ENCODE measurements around the gene CD93.

CD93 gene

DNA sequence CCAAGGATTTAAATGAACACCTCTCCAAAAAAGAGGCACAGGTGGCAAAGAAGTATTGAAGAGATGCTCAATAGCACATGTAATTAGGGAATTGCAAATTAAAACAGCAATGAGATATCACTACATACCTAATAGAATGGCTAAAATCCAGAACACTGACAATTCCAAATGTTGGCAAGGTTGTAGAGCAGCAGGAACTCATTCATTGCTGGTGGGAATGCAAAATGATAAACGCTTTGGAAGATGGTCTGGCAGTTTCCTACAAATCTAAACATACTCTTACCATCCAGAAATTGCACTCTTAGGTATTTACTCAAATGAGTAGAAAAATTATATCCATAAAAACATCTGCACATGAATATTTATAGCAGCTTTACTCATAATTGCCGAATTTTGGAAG lies 17.0 kb downstream of the CD93 start:
- no peaks in the 10 kb centered on the region for H3K36me3 ChIP-seq (replicated peaks; ENCODE audit: low read depth, low read length)
- H3K4me3 ChIP-seq (ENCODE audit: low read length): no peak overlapping the region
- H3K4me2 ChIP-seq (ENCODE audit: low read length): no peak overlapping the region
- no peak overlapping the region for H3K9ac ChIP-seq (ENCODE audit: low read length)
- no peak overlapping the region for H3K27ac ChIP-seq (ENCODE audit: low read length)
- H3K9me3 ChIP-seq (ENCODE audit: insufficient read depth, low read length): no peaks in the 10 kb centered on the region
- H3K79me2 ChIP-seq (ENCODE audit: low read length): no peaks in the 10 kb centered on the region
- H4K20me1 ChIP-seq (ENCODE audit: insufficient read depth, low read length): no peaks in the 10 kb centered on the region
- peaks cover 20% of the 10 kb centered on the region for H3K4me1 ChIP-seq (ENCODE audit: low read length)
- H2AFZ ChIP-seq (ENCODE audit: low read depth, low read length): no peak overlapping the region
- no peaks in the 10 kb centered on the region for H3K27me3 ChIP-seq (ENCODE audit: low read depth, low read length)
- TF ChIP-seq EZH2phosphoT487 (IDR thresholded peaks at IDR 0.05; ENCODE audit: low read depth): no peak
- TF ChIP-seq, protein P1, sequence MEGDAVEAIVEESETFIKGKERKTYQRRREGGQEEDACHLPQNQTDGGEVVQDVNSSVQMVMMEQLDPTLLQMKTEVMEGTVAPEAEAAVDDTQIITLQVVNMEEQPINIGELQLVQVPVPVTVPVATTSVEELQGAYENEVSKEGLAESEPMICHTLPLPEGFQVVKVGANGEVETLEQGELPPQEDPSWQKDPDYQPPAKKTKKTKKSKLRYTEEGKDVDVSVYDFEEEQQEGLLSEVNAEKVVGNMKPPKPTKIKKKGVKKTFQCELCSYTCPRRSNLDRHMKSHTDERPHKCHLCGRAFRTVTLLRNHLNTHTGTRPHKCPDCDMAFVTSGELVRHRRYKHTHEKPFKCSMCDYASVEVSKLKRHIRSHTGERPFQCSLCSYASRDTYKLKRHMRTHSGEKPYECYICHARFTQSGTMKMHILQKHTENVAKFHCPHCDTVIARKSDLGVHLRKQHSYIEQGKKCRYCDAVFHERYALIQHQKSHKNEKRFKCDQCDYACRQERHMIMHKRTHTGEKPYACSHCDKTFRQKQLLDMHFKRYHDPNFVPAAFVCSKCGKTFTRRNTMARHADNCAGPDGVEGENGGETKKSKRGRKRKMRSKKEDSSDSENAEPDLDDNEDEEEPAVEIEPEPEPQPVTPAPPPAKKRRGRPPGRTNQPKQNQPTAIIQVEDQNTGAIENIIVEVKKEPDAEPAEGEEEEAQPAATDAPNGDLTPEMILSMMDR (IDR thresholded peaks at IDR 0.05; ENCODE audit: low read depth, low read length): no peak

GRCh38 chr20:23068283-23068682 lies 17.8 kb downstream of the CD93 start:
- Histone ChIP-seq H3K79me2 (ENCODE audit: low read length) (no peaks in the 10 kb centered on the region), H3K27ac (ENCODE audit: low read length) (no peak overlapping the region), H4K20me1 (ENCODE audit: insufficient read depth, low read length) (no peaks in the 10 kb centered on the region), H2AFZ (ENCODE audit: low read depth, low read length) (no peak overlapping the region), H3K4me2 (ENCODE audit: low read length) (peak overlapping the region; percentile 10; the same call in 1 of the 2 replicates), H3K9me3 (ENCODE audit: insufficient read depth, low read length) (no peaks in the 10 kb centered on the region), H3K36me3 (replicated peaks; ENCODE audit: low read depth, low read length) (no peaks in the 10 kb centered on the region), H3K9ac (ENCODE audit: low read length) (no peak overlapping the region), H3K27me3 (ENCODE audit: low read depth, low read length) (no peaks in the 10 kb centered on the region), H3K4me1 (ENCODE audit: low read length) (peaks cover 20% of the 10 kb centered on the region), H3K4me3 (ENCODE audit: low read length) (no peak overlapping the region)
- TF ChIP-seq, protein P1 (IDR thresholded peaks at IDR 0.05; ENCODE audit: low read depth, low read length): no peak

DNA sequence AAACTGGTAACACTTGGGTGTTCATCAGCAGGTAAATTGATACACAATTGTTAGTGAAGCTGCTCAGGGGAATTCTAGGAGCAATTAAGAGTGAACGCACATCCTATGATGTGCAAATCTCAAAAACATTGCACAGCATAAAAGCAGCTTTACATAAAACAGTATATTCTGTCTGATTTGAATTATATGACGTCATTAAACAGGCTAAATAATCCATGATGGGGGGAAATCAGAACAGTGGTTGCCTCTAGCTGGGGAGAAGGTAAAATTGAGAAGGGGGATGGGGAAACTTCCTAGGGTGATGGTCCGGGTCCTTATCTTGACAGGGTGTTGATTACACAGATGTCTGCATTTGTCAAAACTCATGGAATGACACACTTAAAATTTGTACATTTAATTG lies 19.4 kb downstream of the CD93 start:
- TF ChIP-seq, protein P1 (IDR thresholded peaks at IDR 0.05; ENCODE audit: low read depth, low read length): no peak
- no peak for TF ChIP-seq EZH2phosphoT487 (IDR thresholded peaks at IDR 0.05; ENCODE audit: low read depth)
- Histone ChIP-seq H3K4me1 (ENCODE audit: low read length) (peaks cover 24% of the 10 kb centered on the region), H3K4me3 (ENCODE audit: low read length) (no peak overlapping the region), H3K4me2 (ENCODE audit: low read length) (no peak overlapping the region), H3K79me2 (ENCODE audit: low read length) (no peaks in the 10 kb centered on the region), H4K20me1 (ENCODE audit: insufficient read depth, low read length) (no peaks in the 10 kb centered on the region), H3K9ac (ENCODE audit: low read length) (no peak overlapping the region), H3K27me3 (ENCODE audit: low read depth, low read length) (no peaks in the 10 kb centered on the region), H3K36me3 (replicated peaks; ENCODE audit: low read depth, low read length) (no peaks in the 10 kb centered on the region), H3K27ac (ENCODE audit: low read length) (no peak overlapping the region), H3K9me3 (ENCODE audit: insufficient read depth, low read length) (no peaks in the 10 kb centered on the region), H2AFZ (ENCODE audit: low read depth, low read length) (no peak overlapping the region)

DNA sequence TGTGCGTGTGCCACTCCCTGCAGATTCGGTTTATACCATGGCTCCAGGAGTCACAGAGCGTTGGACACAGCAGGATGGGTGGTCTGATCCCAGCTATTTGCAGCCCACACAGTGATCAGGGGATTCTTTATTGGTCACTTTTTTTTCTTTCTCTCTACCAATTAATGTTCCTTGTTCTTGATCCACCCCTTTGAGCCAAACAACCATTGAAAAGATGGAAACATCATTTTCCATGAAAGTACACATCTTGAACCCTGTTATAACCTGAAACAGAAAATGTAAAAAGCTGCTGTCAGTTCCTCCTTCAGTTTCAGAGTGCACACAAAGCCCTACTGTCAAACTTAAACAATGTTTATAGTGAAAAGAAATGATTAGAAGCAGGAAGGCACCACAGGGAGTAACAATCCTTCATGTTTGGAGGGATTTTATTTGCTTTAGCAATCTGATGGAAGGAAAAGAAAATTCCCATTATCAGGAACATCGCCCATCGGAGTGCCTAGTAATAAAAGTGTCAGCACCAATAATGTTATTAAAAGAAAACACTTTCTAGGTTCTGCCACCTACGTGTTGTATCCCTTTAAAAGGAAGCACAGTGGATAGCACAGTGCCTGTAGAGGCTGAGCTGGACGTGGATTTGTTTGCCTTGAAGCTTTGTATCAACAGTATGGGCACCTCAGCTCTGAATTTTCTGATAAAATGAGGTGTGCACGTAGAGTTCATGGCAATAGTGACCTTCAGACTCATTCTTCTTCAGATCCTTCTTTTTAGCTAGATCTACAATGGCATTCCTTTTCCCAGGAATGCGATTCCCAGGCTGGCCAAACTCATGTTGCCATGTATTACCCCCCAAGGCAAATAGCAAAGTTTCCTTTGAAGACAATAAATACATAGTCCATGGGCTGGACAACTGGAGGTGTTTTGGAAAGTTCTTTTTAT lies 20.6 kb downstream of the CD93 start:
- Histone ChIP-seq H3K27ac (ENCODE audit: low read length) (no peak overlapping the region), H3K9me3 (ENCODE audit: insufficient read depth, low read length) (no peaks in the 10 kb centered on the region), H3K36me3 (replicated peaks; ENCODE audit: low read depth, low read length) (no peaks in the 10 kb centered on the region), H4K20me1 (ENCODE audit: insufficient read depth, low read length) (no peaks in the 10 kb centered on the region), H3K79me2 (ENCODE audit: low read length) (no peaks in the 10 kb centered on the region), H2AFZ (ENCODE audit: low read depth, low read length) (no peak overlapping the region), H3K9ac (ENCODE audit: low read length) (no peak overlapping the region), H3K4me1 (ENCODE audit: low read length) (peaks cover 24% of the 10 kb centered on the region), H3K4me2 (ENCODE audit: low read length) (no peak overlapping the region), H3K4me3 (ENCODE audit: low read length) (no peak overlapping the region), H3K27me3 (ENCODE audit: low read depth, low read length) (no peaks in the 10 kb centered on the region)
- TF ChIP-seq EZH2phosphoT487 (IDR thresholded peaks at IDR 0.05; ENCODE audit: low read depth): no peak
- TF ChIP-seq, protein P1 (IDR thresholded peaks at IDR 0.05; ENCODE audit: low read depth, low read length): no peak

Data from OCI-LY3 (cell line).